Measurements from ENCODE around the gene FAT1.

GRCh38 chr4:186743261-186743660 lies 19.6 kb upstream of the FAT1 start:
- TF ChIP-seq POLR2A (IDR thresholded peaks at IDR 0.05; ENCODE audit: low read length) (no peak), GATA1 (IDR thresholded peaks at IDR 0.05; ENCODE audit: low read depth, low read length) (no peak)

All from erythroblast (primary cell).